ENCODE measurements around the gene ATP2B3.
A peak's percentile ranks its signal among the peaks of the same experiment; 100 is the strongest.
"Not testable (repeated sequence)": the region's sequence is repeated elsewhere in the genome, so short reads cannot be mapped to it uniquely, and the experiment has no call there.

ATP2B3 gene

GRCh38 chrX:153596981-153597750, 79.7 kb downstream of the ATP2B3 start:
- DNase-seq = no peak

DNA sequence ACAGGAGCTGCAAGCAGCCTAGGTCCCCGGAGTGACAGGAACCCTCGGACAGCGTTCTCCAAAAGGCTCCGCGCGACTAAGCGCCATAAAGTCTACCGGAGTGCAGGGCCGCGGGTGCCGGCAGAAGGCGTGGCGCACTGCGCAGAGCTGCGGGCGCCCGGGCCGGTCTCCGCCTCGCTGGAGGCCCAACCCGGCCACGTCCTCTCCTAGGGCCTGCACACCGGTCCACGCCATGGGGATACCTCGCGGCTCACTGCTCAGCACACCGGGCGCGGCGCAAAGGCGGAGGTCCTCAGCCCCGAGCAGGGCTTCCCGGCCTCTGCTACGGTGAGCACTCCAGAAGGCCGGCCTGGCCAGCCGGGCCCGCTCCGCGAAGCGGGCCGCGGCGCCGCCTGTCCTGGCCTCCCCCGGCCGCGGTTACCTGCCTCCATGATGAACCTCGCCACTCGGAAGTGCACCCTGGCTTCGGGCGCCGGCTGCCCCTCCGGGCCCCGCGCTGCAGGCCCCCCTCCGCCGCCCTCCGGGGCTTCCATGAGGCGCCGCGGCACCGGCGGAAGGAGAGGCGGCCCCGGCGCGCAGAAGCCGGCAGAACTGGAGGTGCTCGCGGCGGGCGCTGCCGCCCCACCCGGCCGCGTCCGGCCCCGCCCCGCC, 81.2 kb downstream of the ATP2B3 start, which contains the start of gene CCNQ:
TSS of gene CCNQ (minus strand) at position 599 of the 651 bp plus-strand sequence. CDS start at position 533, 66 bp downstream.
- DNase-seq = peak; percentile 49

GRCh38 chrX:153599192-153600031, 82.0 kb downstream of the ATP2B3 start:
- peak; percentile 92 for DNase-seq

- peak; percentile 63 for DNase-seq
Observed at GRCh38 chrX:153600032-153600373, 82.6 kb downstream of the ATP2B3 start.

GRCh38 chrX:153600921-153601320, 83.5 kb downstream of the ATP2B3 start:
- DNase-seq = no peak

DNA sequence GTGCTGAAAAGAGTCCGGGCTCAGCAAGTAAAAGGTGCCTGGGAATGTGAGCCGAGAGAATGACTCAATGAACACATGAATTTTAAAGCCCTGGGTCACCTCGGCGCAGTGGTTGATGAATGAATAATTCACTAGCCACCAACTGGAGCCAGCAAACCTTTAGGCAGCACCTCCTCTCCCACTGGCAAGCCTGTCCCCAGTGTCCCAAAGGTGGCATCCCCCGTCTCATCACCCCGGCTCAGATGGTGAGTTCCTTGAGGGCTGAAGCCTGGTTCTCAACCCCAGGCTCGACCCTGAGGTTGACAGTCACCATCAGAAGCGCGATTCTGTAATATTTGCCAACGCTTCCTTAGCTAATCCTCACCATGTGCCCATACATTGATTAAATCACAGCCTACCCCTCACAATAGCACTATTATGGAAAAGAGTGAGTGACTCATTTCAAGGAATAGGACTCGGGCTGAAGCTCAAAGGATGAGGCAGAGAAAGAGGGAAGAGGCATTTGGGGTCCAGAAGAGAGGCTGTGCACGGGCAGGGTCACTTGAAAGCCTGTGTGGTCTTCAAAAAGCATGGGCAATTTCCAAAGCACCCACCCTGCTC, 84.2 kb downstream of the ATP2B3 start:
- DNase-seq = no peak

DNA sequence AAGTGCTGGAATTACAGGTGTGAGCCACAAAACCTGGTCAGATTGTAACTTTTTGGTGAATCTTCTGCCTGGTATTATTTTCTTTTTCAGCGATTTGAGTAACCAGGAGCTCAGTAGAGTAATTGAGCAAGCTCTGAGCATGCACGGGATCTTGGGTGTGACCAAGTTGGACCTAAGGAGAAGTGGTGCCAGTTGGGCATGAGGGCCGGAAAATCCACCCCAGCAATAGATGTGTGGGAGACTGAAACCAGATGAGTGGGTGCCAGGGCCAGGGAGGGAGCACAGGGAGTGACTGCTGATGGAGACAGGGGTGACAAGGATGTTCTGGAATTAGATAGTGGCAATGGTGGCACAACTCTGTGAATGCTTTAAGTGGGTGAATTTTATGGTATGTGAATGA, 85.2 kb downstream of the ATP2B3 start:
- no peak for DNase-seq

DNA sequence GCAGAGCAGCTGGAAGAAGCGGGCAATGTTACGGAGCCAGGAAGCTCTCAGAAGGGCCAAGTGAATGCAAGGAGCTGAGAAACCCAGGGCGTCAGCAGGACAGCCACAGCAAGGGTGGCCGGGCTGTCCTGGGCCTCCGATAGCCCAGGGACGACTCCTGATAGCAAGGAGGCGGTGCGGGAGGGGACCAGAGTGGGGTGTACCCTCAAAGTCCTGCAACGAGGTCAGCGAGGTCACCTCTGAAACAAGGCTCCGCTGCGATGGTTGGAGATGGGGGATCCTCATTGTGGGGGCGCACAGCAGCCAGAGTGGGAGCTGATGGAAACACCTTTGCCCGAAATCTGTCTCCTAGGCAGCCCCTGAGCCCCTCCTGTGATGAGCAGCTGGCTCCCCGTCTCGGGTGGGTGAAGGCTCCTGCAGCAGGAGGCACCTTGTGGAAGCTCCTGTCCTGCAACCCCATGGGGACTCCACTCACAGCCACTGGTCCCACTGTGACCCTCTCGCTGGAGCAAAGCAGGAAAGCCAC, 85.8 kb downstream of the ATP2B3 start:
- DNase-seq = no peak

GRCh38 chrX:153604666-153605380, 87.4 kb downstream of the ATP2B3 start:
- not testable (repeated sequence) for DNase-seq

DNA sequence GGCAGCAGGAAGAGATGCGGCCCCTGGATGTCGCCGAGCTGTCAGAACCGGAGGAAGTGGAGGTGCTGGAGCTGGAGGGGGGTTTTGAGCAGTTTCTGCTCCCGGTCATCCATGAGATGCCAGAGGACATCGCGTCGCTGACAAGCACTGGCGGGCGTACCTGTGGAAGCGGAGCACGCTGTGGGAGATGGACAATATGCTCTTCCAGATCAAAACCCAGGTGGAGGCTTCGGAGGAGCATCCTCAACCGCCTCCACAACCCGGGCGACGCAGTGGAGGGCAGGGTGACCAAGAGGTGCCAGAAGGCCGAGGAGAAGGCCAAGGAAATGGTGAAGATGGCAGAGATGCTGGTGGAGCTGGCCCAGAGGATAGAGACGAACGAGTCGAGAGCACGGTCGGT, 89.1 kb downstream of the ATP2B3 start:
- DNase-seq = no peak

- no peak for DNase-seq
Observed at GRCh38 chrX:153608376-153608775, 90.9 kb downstream of the ATP2B3 start.

GRCh38 chrX:153608806-153609205, 91.4 kb downstream of the ATP2B3 start:
- DNase-seq = no peak

- peak; percentile 77 for DNase-seq
Observed at GRCh38 chrX:153609917-153610835, 92.7 kb downstream of the ATP2B3 start.

- no peak for DNase-seq
Observed at GRCh38 chrX:153610836-153611213, 93.4 kb downstream of the ATP2B3 start.

- DNase-seq = no peak
Observed at GRCh38 chrX:153611298-153612095, 94.1 kb downstream of the ATP2B3 start.

DNA sequence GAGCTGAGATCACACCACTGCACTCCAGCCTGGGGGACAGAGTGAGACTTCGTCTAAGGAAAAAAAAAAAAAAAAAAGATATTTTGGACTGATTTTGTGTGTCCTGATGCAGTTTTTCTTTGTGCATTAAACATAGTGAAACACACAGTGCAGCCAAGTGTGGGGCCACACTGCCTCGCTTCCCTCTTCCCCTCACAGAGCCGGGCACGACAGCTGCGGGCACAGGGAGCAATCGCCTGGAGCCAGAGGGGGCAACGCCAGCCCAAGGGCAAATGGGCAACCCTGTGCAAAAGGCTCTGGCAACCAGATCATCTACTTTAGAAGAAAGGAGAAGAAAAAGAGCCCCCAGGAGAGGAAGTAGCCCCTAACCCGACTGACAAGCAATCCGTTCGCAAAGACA, 95.0 kb downstream of the ATP2B3 start:
- no peak for DNase-seq

GRCh38 chrX:153614818-153615217, 97.4 kb downstream of the ATP2B3 start:
- no peak for DNase-seq

DNA sequence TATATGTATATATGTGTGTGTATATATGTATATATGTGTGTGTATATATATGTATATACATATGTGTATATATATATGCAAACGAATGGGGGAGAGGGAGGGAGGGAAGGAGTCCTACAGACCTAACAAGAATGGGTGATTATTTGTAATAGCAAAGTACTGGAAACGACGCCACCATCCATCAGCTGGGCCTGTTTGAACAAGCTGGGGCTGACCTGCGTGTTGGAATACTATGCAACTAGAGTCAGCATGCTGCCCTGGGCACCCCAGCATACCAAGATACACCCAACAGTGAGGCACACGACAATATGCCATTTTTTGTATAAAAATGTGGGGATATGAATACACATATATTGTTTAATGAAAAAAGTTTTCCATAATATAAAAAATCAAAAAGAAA, 103.1 kb downstream of the ATP2B3 start:
- DNase-seq = no peak

GRCh38 chrX:153621949-153622598, 104.6 kb downstream of the ATP2B3 start:
- DNase-seq = no peak

Data from RPMI8226 (cell line).